HCT116 (cell line): ENCODE measurements around the gene VPS35L. TPM values are rescaled to one million over a fixed set of nuclear protein-coding genes. Genes with fewer than 3 reads are reported as not detected.

Experiments
- ATAC-seq: fragments of 200-7000 bp; cut with Tn5 transposase; 2 replicates; pipeline ENCODE4 v1.9.1; 2020; ENCODE audit warnings: mild to moderate bottlenecking, moderate library complexity
- BruUV-seq: library from RNA; stranded (reverse); fragments of 400-500 nt; replicated peaks from 2 replicates; lab custom pipeline; 2021; lab: Mats Ljungman, UMichigan
- CTCF ChIA-PET: fragments of 300-600 bp; sonication (Branson Sonifier 250); formaldehyde crosslinking; loops from one replicate; lab custom pipeline; 2021; ENCODE audit warnings: antibody characterized with exemption; lab: Charles Lee
- POLR2A ChIA-PET: fragments of 300-600, 350-600 bp; sonication (Branson Sonifier 250); formaldehyde crosslinking; loops from one replicate; lab custom pipeline; 2021; ENCODE audit warnings: antibody characterized with exemption; lab: Charles Lee
- RAD21 ChIA-PET, 2 experiments: fragments of 300-600 bp; sonication (Branson Sonifier 250); formaldehyde crosslinking; loops; one replicate each; lab custom pipeline; 2023; ENCODE audit warnings: low total read pairs in 2 of 2; ENCODE audit not compliant: uncharacterized antibody in 2 of 2, unreplicated experiment in 2 of 2, low non-redundant PET in 1 of 2; lab: Charles Lee
- DNase-seq: peaks from one replicate; pipeline ENCODE4 v3.0.0-alpha.2; 2010; ENCODE audit warnings: low read depth, low spot score
- H2AFZ ChIP-seq: fragments of 200-600 bp; shearing (Covaris generic), sonication (generic); 2 replicates; pipeline ENCODE4 v1.6.1; 2017; ENCODE audit warnings: low read depth, mixed run types, mixed read lengths, antibody characterized with exemption, low read length; ENCODE audit not compliant: poor library complexity, severe bottlenecking
- H3K27ac ChIP-seq: 2 replicates; pipeline ENCODE4 v1.5.1; 2012; ENCODE audit warnings: low read depth, low read length
- H3K27me3 ChIP-seq: fragments of 200-600 bp; sonication (generic); 2 replicates; pipeline ENCODE4 v1.6.1; 2016; ENCODE audit warnings: mixed run types, low read length, mixed read lengths; ENCODE audit not compliant: insufficient read depth
- H3K36me3 ChIP-seq, 2 experiments: fragments of 200-500 bp in 1 of 2; fragments of 200-600 bp in 1 of 2; sonication (Bioruptor generic) in 1 of 2; sonication (generic) in 1 of 2; 2 replicates each; pipeline versions ENCODE4 v1.5.1 to v1.6.1; 2014 to 2016; ENCODE audit warnings: low read length in 2 of 2, inconsistent platforms in 1 of 2, mixed read lengths in 1 of 2, mixed run types in 1 of 2; ENCODE audit not compliant: insufficient read depth in 2 of 2, control insufficient read depth in 1 of 2
- H3K4me1 ChIP-seq, 2 experiments: fragments of 200-600 bp in 1 of 2; sonication (generic) in 1 of 2; 2 replicates each; pipeline versions ENCODE4 v1.5.1 to v1.6.1; 2012 to 2017; ENCODE audit warnings: low read length in 2 of 2, inconsistent platforms in 1 of 2, mild to moderate bottlenecking in 1 of 2, mixed read lengths in 1 of 2, mixed run types in 1 of 2, moderate library complexity in 1 of 2; ENCODE audit not compliant: insufficient read depth in 2 of 2, control insufficient read depth in 1 of 2
- H3K4me2 ChIP-seq: fragments of 200-600 bp; sonication (generic); 2 replicates; pipeline ENCODE4 v1.6.1; 2017; ENCODE audit warnings: mixed run types, low read length, mixed read lengths
- H3K4me3 ChIP-seq, 2 experiments: fragments of 200-600 bp in 1 of 2; sonication (generic) in 1 of 2; replicated peaks in 1 of 2; 2 replicates each; pipeline ENCODE4 v1.5.1; 2011 to 2016; ENCODE audit warnings: low read length in 2 of 2, control low read depth in 1 of 2, low read depth in 1 of 2, mild to moderate bottlenecking in 1 of 2, mixed read lengths in 1 of 2, mixed run types in 1 of 2
- H3K79me2 ChIP-seq: fragments of 200-600 bp; sonication (generic); 2 replicates; pipeline ENCODE4 v1.6.1; 2017; ENCODE audit warnings: mild to moderate bottlenecking, mixed run types, low read length, moderate library complexity, mixed read lengths; ENCODE audit not compliant: insufficient read depth
- H3K9ac ChIP-seq: fragments of 200-600 bp; sonication (generic); 2 replicates; pipeline ENCODE4 v1.6.1; 2016; ENCODE audit warnings: low read length, mixed read lengths
- H3K9me2 ChIP-seq: fragments of 200-600 bp; sonication (generic), shearing (Covaris generic); 2 replicates; pipeline ENCODE4 v1.6.1; 2017; ENCODE audit warnings: mixed run types, mild to moderate bottlenecking, moderate library complexity; ENCODE audit not compliant: insufficient read depth
- H3K9me3 ChIP-seq, 2 experiments: fragments of 200-500 bp in 1 of 2; fragments of 200-600 bp in 1 of 2; sonication (Bioruptor generic) in 1 of 2; sonication (generic) in 1 of 2; 2 replicates each; pipeline ENCODE4 v1.6.1; 2014 to 2017; ENCODE audit warnings: low read length in 2 of 2, mixed read lengths in 2 of 2, inconsistent platforms in 1 of 2, low read depth in 1 of 2, mild to moderate bottlenecking in 1 of 2, mixed run types in 1 of 2, moderate library complexity in 1 of 2; ENCODE audit not compliant: control insufficient read depth in 1 of 2, insufficient read depth in 1 of 2
- H4K20me1 ChIP-seq: fragments of 200-600 bp; sonication (generic), shearing (Covaris generic); 2 replicates; pipeline ENCODE4 v1.6.1; 2017; ENCODE audit warnings: mixed run types, mild to moderate bottlenecking, moderate library complexity; ENCODE audit not compliant: insufficient read depth
- EGR1 ChIP-seq: IDR thresholded peaks from 2 replicates; pipeline ENCODE4 v1.6.1; 2012; ENCODE audit warnings: low read depth
- EZH2 ChIP-seq: fragments of 200-600 bp; sonication (generic); IDR thresholded peaks from 2 replicates; pipeline ENCODE4 v1.6.1; 2017; ENCODE audit warnings: antibody characterized with exemption, mixed run types
- POLR2A ChIP-seq: IDR thresholded peaks from 2 replicates; pipeline ENCODE4 v1.7.0; 2011; ENCODE audit warnings: borderline replicate concordance; ENCODE audit not compliant: insufficient read depth, insufficient read length; ENCODE audit errors: extremely low read depth
- POLR2AphosphoS5 ChIP-seq: IDR thresholded peaks from 2 replicates; pipeline ENCODE4 v1.6.1; 2011; ENCODE audit warnings: mild to moderate bottlenecking, low read depth, low read length, moderate library complexity
- SRF ChIP-seq: IDR thresholded peaks from 2 replicates; pipeline ENCODE4 v1.6.1; 2012; ENCODE audit warnings: low read depth
- ZNF274 ChIP-seq: fragments of 200-500 bp; sonication (Bioruptor generic); IDR thresholded peaks from 2 replicates; pipeline ENCODE4 v1.6.1; 2014; ENCODE audit warnings: mild to moderate bottlenecking, low read depth, low read length, inconsistent platforms
- intact Hi-C: fragments of 100-400 bp; cut with micrococcal nuclease; formaldehyde crosslinking; loops from 2 replicates; pipeline ENCODE4 v1.10.0; 2022
- total RNA-seq: library from RNA; stranded (reverse); gene quantifications from one replicate; pipeline ENCODE4 v1.2.1, GENCODE V29; 2021; ENCODE audit not compliant: unreplicated experiment
- TF ChIP-seq, protein P1 (sequence below): IDR thresholded peaks from 2 replicates; pipeline ENCODE4 v1.6.1; 2012
- TF ChIP-seq, protein P2 (sequence below): IDR thresholded peaks from 2 replicates; pipeline ENCODE4 v1.6.1; 2012; ENCODE audit warnings: low read depth

Gene VPS35L
- total RNA-seq, 1 experiment from 2014 or later: 21.4 TPM

DNA sequence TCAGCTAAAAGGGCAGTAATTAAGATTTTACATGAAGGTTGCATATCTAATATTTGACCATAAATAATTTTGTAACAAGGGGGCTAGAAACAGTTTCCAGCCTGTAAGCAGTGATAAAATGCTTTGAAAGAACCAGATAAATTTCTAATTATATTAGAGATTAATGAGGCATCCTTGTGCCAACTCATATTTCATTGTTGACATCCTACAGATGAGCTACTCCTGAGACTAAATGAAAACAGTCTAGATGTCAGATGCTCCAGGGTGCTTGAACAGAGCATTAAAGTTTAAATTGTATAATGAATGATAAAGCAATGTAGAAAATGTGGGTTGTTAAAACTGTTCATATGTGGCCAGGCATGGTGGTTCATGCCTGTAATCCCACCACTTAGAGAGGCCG is 185.9 kb downstream of the VPS35L start:
- no peak for ATAC-seq

More for the DNA sequence above, 185.9 kb downstream of the VPS35L start:
- BruUV-seq: no TSS peak
- intact Hi-C loops: no loop called here
- Histone ChIP-seq H3K9me3 (no peaks in the 10 kb centered on the region), H3K9me2 (no peaks in the 10 kb centered on the region), H3K27me3 (no peaks in the 10 kb centered on the region), H3K79me2 (no peaks in the 10 kb centered on the region), H3K4me2 (no peak overlapping the region), H3K9ac (no peak overlapping the region), H2AFZ (no peak overlapping the region), H4K20me1 (no peaks in the 10 kb centered on the region), H3K27ac (no peak overlapping the region), H3K4me1 (no peaks in the 10 kb centered on the region), H3K4me3 (no peak overlapping the region), H3K36me3 (no peaks in the 10 kb centered on the region; a peak in 1 of 4 replicates)
- CTCF ChIA-PET: no interaction called here
- POLR2A ChIA-PET: no interaction called here
- no peak for DNase-seq
- RAD21 ChIA-PET: no interaction called here
- no peak for TF ChIP-seq ZNF274
- TF ChIP-seq POLR2AphosphoS5: no peak
- TF ChIP-seq EGR1: no peak
- no peak for TF ChIP-seq SRF
- no peak for TF ChIP-seq EZH2
- TF ChIP-seq, protein P1, sequence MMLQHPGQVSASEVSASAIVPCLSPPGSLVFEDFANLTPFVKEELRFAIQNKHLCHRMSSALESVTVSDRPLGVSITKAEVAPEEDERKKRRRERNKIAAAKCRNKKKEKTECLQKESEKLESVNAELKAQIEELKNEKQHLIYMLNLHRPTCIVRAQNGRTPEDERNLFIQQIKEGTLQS: no peak
- TF ChIP-seq, protein P2, sequence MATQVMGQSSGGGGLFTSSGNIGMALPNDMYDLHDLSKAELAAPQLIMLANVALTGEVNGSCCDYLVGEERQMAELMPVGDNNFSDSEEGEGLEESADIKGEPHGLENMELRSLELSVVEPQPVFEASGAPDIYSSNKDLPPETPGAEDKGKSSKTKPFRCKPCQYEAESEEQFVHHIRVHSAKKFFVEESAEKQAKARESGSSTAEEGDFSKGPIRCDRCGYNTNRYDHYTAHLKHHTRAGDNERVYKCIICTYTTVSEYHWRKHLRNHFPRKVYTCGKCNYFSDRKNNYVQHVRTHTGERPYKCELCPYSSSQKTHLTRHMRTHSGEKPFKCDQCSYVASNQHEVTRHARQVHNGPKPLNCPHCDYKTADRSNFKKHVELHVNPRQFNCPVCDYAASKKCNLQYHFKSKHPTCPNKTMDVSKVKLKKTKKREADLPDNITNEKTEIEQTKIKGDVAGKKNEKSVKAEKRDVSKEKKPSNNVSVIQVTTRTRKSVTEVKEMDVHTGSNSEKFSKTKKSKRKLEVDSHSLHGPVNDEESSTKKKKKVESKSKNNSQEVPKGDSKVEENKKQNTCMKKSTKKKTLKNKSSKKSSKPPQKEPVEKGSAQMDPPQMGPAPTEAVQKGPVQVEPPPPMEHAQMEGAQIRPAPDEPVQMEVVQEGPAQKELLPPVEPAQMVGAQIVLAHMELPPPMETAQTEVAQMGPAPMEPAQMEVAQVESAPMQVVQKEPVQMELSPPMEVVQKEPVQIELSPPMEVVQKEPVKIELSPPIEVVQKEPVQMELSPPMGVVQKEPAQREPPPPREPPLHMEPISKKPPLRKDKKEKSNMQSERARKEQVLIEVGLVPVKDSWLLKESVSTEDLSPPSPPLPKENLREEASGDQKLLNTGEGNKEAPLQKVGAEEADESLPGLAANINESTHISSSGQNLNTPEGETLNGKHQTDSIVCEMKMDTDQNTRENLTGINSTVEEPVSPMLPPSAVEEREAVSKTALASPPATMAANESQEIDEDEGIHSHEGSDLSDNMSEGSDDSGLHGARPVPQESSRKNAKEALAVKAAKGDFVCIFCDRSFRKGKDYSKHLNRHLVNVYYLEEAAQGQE: no peak
- TF ChIP-seq POLR2A: no peak
